GM12892 (cell line): ENCODE measurements around the gene TINAGL1. TPM values are rescaled to one million over a fixed set of nuclear protein-coding genes. Genes with fewer than 3 reads are reported as not detected.

Experiments used
- DNase-seq: peaks from one replicate; pipeline ENCODE4 v3.0.0; 2011; ENCODE audit not compliant: insufficient read length
- FAIRE-seq: peaks from 2 replicates; lab custom pipeline; 2011; peaks lifted over from hg19 to GRCh38; lab: Jason Lieb, UNC
- POLR2A ChIP-seq: IDR thresholded peaks from 2 replicates; pipeline ENCODE4 v1.6.1; 2011; ENCODE audit warnings: low read depth, low read length, control low read depth
- POLR2AphosphoS5 ChIP-seq: IDR thresholded peaks from 2 replicates; pipeline ENCODE4 v1.6.1; 2011; ENCODE audit warnings: low read depth, low read length, control low read depth
- TAF1 ChIP-seq: IDR thresholded peaks from 2 replicates; pipeline ENCODE4 v1.6.1; 2011; ENCODE audit warnings: low read depth, mild to moderate bottlenecking, control low read depth, low read length, borderline replicate concordance
- polyA plus RNA-seq: library from polyadenylated mRNA; unstranded; fragments of >200 nt; gene quantifications from one replicate; pipeline ENCODE4 v1.2.1, GENCODE V29; 2012; ENCODE audit warnings: missing spikeins, inconsistent platforms; ENCODE audit not compliant: missing spikeins

The TINAGL1 gene, protein sequence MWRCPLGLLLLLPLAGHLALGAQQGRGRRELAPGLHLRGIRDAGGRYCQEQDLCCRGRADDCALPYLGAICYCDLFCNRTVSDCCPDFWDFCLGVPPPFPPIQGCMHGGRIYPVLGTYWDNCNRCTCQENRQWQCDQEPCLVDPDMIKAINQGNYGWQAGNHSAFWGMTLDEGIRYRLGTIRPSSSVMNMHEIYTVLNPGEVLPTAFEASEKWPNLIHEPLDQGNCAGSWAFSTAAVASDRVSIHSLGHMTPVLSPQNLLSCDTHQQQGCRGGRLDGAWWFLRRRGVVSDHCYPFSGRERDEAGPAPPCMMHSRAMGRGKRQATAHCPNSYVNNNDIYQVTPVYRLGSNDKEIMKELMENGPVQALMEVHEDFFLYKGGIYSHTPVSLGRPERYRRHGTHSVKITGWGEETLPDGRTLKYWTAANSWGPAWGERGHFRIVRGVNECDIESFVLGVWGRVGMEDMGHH
- 0.13 TPM for polyA plus RNA-seq

DNA sequence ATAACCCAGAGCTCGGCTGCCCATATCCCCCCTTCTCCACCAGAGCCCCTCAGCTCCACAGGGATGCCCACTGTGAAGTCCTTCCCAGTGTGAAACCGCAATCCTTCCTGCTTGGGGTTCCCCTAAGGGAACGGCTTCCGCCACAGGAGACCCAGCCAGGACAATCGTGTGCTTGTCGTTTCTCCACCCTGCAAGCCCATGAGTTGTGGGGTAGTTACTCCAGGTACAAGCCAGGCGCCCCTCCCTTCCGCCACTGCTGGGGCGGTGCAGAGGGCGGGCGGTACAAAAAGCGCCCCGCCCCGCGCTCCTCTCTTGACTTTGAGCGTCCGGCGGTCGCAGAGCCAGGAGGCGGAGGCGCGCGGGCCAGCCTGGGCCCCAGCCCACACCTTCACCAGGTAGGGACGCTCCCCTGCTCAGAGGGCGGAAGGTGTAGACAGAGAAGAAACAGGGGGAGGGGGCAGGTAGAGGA lies at the start of gene TINAGL1:
TINAGL1 (plus strand) TSS at position 315 of the 469 bp plus-strand sequence. CDS start 634 bp downstream, outside the sequence.
- FAIRE-seq (no peak), DNase-seq (no peak)
- TF ChIP-seq POLR2AphosphoS5 (no peak), POLR2A (no peak), TAF1 (no peak)

DNA sequence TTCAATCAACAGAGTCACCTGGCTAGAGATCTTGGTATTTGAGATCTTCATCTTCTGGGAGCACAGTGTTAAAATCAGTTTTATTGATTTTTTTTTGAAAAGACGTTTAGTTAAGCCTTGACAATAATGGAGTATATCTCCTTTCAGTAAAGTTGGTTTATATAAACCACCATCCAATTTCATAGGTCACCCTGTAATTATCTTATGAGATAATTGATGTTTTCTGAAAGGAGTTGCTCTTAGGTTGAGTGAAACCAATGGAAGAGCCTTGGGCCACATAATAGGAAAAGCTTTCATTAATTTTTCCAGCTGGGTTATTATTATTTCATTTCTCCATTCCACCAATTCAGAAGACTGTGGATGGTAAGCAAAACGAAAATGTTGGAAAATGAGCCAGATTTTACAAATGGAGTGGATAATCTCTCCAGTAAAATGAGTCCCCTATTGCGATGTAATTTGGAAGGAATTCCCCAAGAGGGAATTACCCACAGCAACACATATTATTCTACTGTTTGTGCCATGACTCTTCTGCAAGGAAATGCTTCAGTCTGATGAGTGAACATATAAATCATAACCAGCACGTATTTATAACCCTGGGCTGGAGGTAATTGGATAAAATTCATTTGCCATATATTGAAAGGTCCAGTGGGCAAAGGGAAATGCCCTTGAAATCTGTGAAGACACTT lies 46.2 kb upstream of the TINAGL1 start:
- FAIRE-seq, result no peak
- no peak for DNase-seq
- no peak for TF ChIP-seq TAF1
- TF ChIP-seq POLR2A, result no peak
- no peak for TF ChIP-seq POLR2AphosphoS5

DNA sequence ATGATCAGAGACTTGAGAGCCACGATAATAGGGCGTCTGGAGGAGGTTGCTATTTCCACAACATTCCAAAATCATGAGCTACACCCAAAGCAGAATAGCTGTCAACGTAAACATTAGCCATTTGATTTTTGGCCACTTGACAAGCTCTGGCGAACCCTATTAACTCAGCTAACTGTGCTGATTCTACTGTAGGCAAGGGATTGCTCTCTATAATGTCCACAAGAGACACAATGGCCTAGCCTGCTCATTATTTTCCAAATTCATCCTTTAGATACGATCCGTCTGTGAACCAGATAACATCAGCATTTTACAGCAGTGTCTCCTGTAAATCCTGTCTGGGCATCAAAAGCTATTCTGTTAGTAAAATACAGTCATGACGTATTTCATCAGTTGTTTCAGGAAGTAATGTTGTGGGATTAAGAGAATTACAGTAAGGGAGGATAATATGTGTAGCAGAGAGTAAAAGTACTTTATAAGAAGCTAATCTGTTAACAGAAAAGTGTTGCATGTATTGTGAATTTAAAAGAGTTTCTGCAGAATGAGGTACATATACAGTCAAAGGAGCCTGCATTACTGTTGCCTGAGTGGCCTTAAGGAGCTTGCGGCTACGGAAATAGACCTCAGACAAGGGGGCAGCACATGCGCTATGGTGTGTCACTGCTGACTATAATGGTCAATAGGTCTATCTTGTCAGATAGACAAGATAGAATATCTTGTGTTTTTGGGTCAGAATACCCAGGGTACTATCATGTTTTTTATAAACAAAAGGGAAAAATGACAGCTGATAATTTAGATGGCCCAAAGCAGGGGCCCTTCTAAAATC lies 44.9 kb upstream of the TINAGL1 start:
- FAIRE-seq (no peak), DNase-seq (no peak)
- no peak for TF ChIP-seq POLR2A
- TF ChIP-seq POLR2AphosphoS5, result no peak
- no peak for TF ChIP-seq TAF1

DNA sequence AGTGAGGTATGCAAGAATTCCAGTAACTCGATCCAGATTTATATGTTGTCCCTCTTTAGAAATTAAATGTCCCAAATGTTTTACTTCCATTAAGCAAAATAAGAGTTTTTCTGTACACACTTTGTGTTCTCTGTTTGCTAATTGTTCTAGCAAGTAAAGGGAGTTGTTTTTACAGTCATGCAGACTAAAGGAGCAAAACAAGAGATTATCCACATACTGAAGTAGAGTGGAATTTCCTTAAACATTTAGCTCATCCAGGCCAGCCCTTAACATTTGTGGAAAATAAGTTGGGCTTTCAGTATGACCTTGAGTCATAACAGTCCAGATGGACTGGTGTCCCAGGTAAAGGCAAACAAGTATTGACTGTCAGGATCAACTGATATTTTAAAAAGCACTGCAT lies 44.1 kb upstream of the TINAGL1 start:
- TF ChIP-seq TAF1, result no peak
- TF ChIP-seq POLR2A, result no peak
- TF ChIP-seq POLR2AphosphoS5, result no peak
- FAIRE-seq (no peak), DNase-seq (no peak)

DNA sequence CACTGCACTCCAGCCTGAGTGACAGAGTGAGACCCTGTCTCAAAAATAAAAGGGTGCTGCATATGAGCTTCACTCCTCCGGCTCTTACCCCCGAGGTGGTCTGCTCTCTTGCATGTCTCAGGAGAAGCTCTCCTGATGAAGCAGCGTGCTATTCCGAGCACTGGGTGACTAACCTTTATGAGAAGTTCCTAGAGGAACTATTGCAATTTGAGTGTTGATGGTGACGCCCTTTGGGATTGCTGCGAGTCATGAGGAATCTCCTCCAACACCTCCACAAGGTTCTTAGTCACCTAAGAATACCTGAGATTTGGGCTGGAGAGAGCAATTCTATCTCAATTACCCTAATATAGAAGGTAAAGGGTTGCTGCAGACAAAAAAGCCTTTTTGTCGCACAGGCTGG lies 40.8 kb upstream of the TINAGL1 start:
- no peak for FAIRE-seq
- TF ChIP-seq TAF1 (no peak), POLR2A (no peak), POLR2AphosphoS5 (no peak)

DNA sequence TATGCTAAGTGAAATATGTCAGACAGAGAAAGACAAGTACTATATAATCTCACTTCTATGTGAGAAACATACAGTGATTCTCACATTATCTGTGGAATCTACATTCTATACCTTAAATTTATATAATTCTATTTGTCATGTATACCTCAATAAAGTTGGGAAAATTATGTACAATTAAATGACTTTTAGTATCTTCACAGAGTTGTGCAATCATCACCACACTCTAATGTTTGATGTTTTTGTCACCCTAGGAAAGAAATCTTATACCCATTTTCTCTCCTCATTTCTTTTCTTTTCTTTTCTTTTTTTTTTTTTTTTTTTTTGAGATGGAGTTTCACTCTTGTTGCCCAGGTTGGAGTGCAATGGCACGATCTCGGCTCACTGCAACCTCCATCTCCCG lies 37.0 kb upstream of the TINAGL1 start:
- no peak for TF ChIP-seq TAF1
- TF ChIP-seq POLR2A, result no peak
- TF ChIP-seq POLR2AphosphoS5, result no peak
- FAIRE-seq (no peak), DNase-seq (no peak)

More for the DNA sequence above, 40.8 kb upstream of the TINAGL1 start:
- no peak for DNase-seq

DNA sequence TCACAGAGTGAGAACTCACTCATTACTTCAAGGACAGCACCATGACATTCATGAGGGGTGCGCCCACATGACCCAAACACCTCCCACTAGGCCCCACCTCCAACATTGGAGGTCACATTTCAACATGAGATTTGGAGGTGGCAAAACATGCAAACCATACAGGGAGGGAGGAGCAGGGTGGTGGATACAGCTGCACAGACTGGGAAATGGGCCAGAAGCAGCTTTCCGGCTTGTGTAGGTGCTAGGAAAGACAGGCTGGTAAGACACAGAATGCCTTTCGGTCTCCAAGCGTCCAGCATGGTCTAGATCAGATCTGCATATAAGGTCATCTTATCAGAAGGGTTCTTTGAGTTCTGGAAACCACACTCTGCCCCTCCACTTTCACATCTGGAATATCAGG lies 35.1 kb upstream of the TINAGL1 start:
- FAIRE-seq (no peak), DNase-seq (no peak)
- TF ChIP-seq TAF1 (no peak), POLR2A (no peak), POLR2AphosphoS5 (no peak)

DNA sequence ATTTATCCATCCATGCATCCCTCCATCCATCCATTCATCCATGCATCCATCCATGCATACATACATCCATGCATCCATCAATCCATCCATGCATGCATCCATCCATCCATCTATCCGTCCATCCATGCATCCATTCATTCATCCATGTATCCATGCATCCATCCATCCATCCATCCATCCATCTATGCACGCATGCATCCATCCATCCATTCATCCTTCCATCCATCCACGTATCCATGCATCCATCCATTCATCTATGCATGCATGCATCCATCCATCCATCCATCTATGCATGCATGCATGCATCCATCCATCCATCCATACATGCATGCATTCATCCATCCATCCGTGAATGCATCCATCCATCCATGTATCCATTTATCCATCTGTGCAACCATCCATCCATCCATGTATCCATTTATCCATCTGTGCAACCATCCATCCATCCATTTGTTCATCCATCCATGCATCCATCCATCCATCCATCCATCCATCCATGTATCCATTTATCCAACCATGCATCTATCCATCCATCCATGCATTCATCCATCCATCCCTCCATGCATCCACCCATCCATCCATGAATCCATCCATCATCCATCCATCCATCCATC lies 30.3 kb upstream of the TINAGL1 start:
- FAIRE-seq, result no peak
- no peak for DNase-seq
- TF ChIP-seq POLR2AphosphoS5 (no peak), TAF1 (no peak), POLR2A (no peak)

DNA sequence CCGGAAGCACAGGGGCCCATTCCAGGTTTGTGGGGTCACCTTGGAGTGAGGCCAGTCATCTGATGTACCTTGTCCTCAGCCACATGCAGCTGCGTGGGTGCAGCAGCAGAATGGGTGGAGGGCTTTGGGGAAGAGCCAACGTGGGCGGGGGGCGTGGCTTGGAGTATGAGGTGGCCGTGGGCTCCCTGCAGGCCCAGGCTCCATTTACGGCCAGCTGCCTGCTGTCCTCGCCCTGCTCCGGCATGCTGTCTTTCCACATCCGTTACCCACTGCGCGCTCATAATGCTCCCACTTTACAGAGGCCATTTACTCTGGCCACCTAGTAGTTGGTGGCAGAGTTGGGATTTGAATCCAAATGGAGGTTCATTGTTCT lies 27.8 kb upstream of the TINAGL1 start:
- no peak for DNase-seq
- FAIRE-seq, result no peak
- TF ChIP-seq POLR2AphosphoS5, result no peak
- no peak for TF ChIP-seq TAF1

DNA sequence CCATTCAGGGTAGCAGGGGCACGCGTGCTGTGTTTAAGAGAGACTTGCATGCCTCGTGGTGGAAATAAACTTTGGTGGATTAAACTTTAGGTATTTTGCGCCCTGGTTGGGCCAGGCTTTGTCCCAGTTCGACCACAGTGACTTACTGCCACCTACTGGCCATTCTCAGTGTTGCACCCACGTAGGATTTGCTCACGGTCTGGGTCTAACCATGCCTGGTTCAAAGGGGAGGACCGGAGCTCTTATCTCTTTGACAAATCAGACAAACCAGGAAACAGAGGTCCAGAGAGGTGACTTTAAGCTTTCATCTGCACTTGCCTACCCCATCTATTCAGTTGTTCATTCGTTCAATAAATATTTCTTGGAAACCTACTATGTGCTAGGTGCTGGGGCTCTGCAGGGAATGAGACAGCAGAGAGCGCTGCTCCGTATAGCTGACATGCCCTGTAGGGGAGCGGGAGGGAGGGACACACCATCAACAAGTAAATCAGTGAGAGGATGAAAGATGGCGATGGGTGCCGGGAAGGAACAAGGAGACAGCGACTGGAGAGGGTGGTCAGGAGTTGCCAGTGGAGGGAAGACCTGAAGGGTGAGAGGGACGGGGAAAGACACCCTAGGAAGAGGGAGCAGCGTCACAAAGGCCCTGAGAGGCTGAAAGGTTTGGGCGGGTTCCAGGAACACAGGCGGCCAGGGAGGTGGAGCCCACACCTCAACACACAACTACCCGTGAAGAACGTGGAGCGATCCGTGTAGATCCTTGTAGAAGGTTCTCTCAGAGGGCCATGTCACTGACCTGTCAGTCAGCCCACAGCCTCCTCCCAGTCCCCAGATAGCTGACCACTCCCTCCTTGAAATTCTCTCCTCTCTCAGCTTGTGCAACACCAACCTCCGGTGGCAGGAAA lies 27.2 kb upstream of the TINAGL1 start:
- FAIRE-seq (peak; percentile 87), DNase-seq (peak; percentile 65)
- TF ChIP-seq POLR2A (no peak), POLR2AphosphoS5 (no peak), TAF1 (no peak)
